ENCODE data around the gene E2F8. TPM values are rescaled to one million over a fixed set of nuclear protein-coding genes. Genes with fewer than 3 reads are reported as not detected.

E2F8 gene
- total RNA-seq, 2 donors from 2014 or later = 1.7 to 2.2 TPM

- peaks cover 0 to 22% of the 10 kb centered on the region in 2 donors for H3K4me1 ChIP-seq
- peak overlapping the region; percentile 54 to 67 for H3K27ac ChIP-seq
- no peak for DNase-seq (ENCODE audit: low spot score)
- H3K36me3 ChIP-seq = no peaks in the 10 kb centered on the region
- no peak for TF ChIP-seq CTCF (IDR thresholded peaks at IDR 0.05)
- no peak overlapping the region for H3K4me3 ChIP-seq
- H3K9me3 ChIP-seq = no peaks in the 10 kb centered on the region
- no peaks in the 10 kb centered on the region for H3K27me3 ChIP-seq
Observed at GRCh38 chr11:19234231-19234817, 6.4 kb downstream of the E2F8 start.

- DNase-seq (ENCODE audit: low spot score) = no peak
- Histone ChIP-seq H3K4me1 (peaks cover 0 to 14% of the 10 kb centered on the region in 2 donors), H3K27ac (peak overlapping the region in 1 of 2 donors; percentile 67), H3K36me3 (no peaks in the 10 kb centered on the region), H3K9me3 (no peaks in the 10 kb centered on the region), H3K27me3 (no peaks in the 10 kb centered on the region), H3K4me3 (no peak overlapping the region)
- no peak for TF ChIP-seq CTCF (IDR thresholded peaks at IDR 0.05)
Observed at GRCh38 chr11:19232910-19233503, 7.7 kb downstream of the E2F8 start.

GRCh38 chr11:19229671-19230070 lies 11.1 kb downstream of the E2F8 start:
- H3K9me3 ChIP-seq = no peaks in the 10 kb centered on the region
- DNase-seq (ENCODE audit: low spot score) = no peak
- H3K4me3 ChIP-seq = no peak overlapping the region
- H3K27ac ChIP-seq = no peak overlapping the region
- no peak for TF ChIP-seq CTCF (IDR thresholded peaks at IDR 0.05)
- no peaks in the 10 kb centered on the region for H3K36me3 ChIP-seq
- peaks cover 0 to 16% of the 10 kb centered on the region in 2 donors for H3K4me1 ChIP-seq
- no peaks in the 10 kb centered on the region for H3K27me3 ChIP-seq

GRCh38 chr11:19228968-19229367 lies 11.8 kb downstream of the E2F8 start:
- no peaks in the 10 kb centered on the region for H3K27me3 ChIP-seq
- H3K36me3 ChIP-seq = no peaks in the 10 kb centered on the region
- H3K9me3 ChIP-seq = no peaks in the 10 kb centered on the region
- no peak overlapping the region for H3K4me3 ChIP-seq
- DNase-seq (ENCODE audit: low spot score) = no peak
- no peak for TF ChIP-seq CTCF (IDR thresholded peaks at IDR 0.05)
- H3K4me1 ChIP-seq = peaks cover 0 to 16% of the 10 kb centered on the region in 2 donors
- H3K27ac ChIP-seq = no peak overlapping the region

- Histone ChIP-seq H3K9me3 (no peaks in the 10 kb centered on the region), H3K4me1 (peaks cover 0 to 10% of the 10 kb centered on the region in 2 donors), H3K4me3 (no peak overlapping the region), H3K27ac (no peak overlapping the region), H3K27me3 (no peaks in the 10 kb centered on the region), H3K36me3 (no peaks in the 10 kb centered on the region)
- DNase-seq (ENCODE audit: low spot score) = no peak
- TF ChIP-seq CTCF (IDR thresholded peaks at IDR 0.05) = no peak
Observed at GRCh38 chr11:19226378-19227195, 14.2 kb downstream of the E2F8 start.
